HFF-Myc (cell line): ENCODE measurements around the gene ZNF311.

Experiments
- DNase-seq: peaks from one replicate; pipeline ENCODE4 v3.0.0-alpha.2; 2011; ENCODE audit warnings: low read depth; ENCODE audit errors: extremely low read depth
- H3K4me3 ChIP-seq: replicated peaks from 2 replicates; pipeline ENCODE4 v1.5.1; 2011; ENCODE audit warnings: low read depth, mild to moderate bottlenecking, control low read depth, low read length
- TF ChIP-seq, protein P1 (sequence below): IDR thresholded peaks from 2 replicates; pipeline ENCODE4 v1.5.1; 2012; ENCODE audit warnings: mild to moderate bottlenecking, low read depth, low read length, control low read depth; ENCODE audit errors: missing control alignments

ZNF311 gene

DNA sequence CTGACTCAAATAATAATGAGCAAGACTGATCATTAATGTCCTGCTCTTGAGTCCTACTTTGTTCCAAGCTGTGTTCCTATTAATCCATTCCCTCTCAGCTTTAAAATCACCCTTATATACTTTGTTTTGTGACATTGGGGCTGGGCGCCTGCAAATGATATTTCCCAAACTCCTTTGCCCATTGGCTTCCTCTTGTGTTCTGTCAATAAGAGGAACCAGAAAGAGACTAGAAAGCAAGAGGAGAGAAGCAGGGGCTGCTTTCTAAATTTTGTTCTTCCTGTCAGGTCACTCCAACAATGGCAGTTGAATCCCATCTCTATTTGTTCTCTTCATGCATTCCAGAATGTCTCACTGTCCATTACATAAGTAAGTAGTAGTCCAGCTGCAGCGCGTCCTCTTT, 59.8 kb downstream of the ZNF311 start:
- TF ChIP-seq, protein P1, sequence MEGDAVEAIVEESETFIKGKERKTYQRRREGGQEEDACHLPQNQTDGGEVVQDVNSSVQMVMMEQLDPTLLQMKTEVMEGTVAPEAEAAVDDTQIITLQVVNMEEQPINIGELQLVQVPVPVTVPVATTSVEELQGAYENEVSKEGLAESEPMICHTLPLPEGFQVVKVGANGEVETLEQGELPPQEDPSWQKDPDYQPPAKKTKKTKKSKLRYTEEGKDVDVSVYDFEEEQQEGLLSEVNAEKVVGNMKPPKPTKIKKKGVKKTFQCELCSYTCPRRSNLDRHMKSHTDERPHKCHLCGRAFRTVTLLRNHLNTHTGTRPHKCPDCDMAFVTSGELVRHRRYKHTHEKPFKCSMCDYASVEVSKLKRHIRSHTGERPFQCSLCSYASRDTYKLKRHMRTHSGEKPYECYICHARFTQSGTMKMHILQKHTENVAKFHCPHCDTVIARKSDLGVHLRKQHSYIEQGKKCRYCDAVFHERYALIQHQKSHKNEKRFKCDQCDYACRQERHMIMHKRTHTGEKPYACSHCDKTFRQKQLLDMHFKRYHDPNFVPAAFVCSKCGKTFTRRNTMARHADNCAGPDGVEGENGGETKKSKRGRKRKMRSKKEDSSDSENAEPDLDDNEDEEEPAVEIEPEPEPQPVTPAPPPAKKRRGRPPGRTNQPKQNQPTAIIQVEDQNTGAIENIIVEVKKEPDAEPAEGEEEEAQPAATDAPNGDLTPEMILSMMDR = no peak
- no peak for DNase-seq

More for the DNA sequence above, 59.8 kb downstream of the ZNF311 start:
- H3K4me3 ChIP-seq = no peak overlapping the region
